Measurements from ENCODE around the gene GJB6. TPM values are rescaled to one million over a fixed set of nuclear protein-coding genes. Genes with fewer than 3 reads are reported as not detected.

The GJB6 gene
- total RNA-seq, 1 experiment from 2014 or later, result 0.24 TPM

DNA sequence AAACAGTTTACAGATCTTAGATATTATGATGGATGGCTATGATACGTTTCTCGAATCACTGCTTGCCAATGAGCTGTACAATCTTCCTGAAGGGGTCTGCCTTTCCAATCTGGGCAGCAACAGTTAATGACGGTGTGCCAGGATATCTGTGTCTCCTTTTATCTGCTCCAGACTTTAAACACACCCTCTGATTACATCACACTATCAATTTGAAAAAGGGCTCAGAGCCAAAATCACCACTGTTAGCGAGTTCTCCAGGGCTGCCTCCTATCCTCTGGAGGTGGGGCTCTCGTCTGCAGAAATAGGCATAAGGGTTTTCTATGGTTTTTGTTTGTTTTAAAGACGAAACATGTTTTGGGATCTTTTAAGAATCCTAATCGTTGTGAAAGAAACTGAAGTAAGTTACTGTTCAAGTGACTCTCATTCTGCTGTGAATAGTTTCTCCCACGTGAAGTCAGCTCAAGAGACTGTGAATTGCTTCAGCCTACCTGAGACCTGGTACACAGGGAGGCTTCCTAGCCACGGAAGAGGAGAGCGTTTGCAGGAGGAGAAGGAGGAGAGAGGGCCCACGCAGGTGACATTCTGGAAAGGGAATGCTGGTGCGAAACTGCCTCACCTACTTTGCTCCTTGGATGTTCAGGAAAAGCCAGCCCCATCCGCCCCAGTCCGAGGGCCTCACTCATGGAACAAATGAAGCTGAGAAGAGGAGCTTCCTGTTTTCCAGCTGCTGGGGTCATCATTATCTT, 56.0 kb downstream of the GJB6 start:
- CTCF ChIA-PET, result no interaction called here
- BruUV-seq (replicated peaks), result no TSS peak
- intact Hi-C loops (cut with micrococcal nuclease; ENCODE audit: unreplicated experiment), result no loop called here
- no peak for DNase-seq
- Mint-ChIP-seq H3K27me3 (ENCODE audit: unreplicated experiment) (no peaks in the 10 kb centered on the region), H3K9me3 (ENCODE audit: low read depth, unreplicated experiment) (no peaks in the 10 kb centered on the region), H3K36me3 (ENCODE audit: insufficient read depth, unreplicated experiment) (peaks cover 8% of the 10 kb centered on the region), H3K27ac (ENCODE audit: unreplicated experiment) (peak overlapping the region; percentile 70), H3K4me1 (ENCODE audit: low read depth, unreplicated experiment) (peaks cover 19% of the 10 kb centered on the region), H3K4me3 (ENCODE audit: low read depth, unreplicated experiment) (no peak overlapping the region)
- TF ChIP-seq, protein P1, sequence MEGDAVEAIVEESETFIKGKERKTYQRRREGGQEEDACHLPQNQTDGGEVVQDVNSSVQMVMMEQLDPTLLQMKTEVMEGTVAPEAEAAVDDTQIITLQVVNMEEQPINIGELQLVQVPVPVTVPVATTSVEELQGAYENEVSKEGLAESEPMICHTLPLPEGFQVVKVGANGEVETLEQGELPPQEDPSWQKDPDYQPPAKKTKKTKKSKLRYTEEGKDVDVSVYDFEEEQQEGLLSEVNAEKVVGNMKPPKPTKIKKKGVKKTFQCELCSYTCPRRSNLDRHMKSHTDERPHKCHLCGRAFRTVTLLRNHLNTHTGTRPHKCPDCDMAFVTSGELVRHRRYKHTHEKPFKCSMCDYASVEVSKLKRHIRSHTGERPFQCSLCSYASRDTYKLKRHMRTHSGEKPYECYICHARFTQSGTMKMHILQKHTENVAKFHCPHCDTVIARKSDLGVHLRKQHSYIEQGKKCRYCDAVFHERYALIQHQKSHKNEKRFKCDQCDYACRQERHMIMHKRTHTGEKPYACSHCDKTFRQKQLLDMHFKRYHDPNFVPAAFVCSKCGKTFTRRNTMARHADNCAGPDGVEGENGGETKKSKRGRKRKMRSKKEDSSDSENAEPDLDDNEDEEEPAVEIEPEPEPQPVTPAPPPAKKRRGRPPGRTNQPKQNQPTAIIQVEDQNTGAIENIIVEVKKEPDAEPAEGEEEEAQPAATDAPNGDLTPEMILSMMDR (IDR thresholded peaks at IDR 0.05; ENCODE audit: unreplicated experiment), result no peak

DNA sequence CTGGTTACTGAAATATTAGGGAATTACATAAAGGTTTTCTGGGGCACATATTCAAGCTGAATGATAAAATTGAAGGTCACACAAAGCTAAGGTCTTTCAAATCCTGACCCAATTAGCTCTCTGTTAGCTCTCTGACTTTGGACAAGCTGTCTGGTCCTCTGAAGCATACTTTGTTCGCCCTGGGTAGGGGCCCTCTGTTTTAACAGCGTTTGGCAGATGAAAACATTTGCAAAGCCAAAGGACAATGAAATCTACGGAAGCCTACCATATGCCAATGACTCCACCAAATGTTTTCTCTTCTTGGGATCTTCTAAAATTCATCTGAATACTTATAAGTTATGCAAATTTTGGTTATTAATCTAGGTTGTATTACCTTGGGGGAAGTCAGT, 56.7 kb downstream of the GJB6 start:
- Mint-ChIP-seq H3K4me1 (ENCODE audit: low read depth, unreplicated experiment) (peaks cover 19% of the 10 kb centered on the region), H3K9me3 (ENCODE audit: low read depth, unreplicated experiment) (no peaks in the 10 kb centered on the region), H3K36me3 (ENCODE audit: insufficient read depth, unreplicated experiment) (peaks cover 8% of the 10 kb centered on the region), H3K4me3 (ENCODE audit: low read depth, unreplicated experiment) (peak overlapping the region; percentile 33), H3K27me3 (ENCODE audit: unreplicated experiment) (no peaks in the 10 kb centered on the region), H3K27ac (ENCODE audit: unreplicated experiment) (peak overlapping the region; percentile 70)
- no peak for DNase-seq
- intact Hi-C loops (cut with micrococcal nuclease; ENCODE audit: unreplicated experiment), result no loop called here
- BruUV-seq (replicated peaks), result TSS peak; percentile 97
- TF ChIP-seq, protein P1 (IDR thresholded peaks at IDR 0.05; ENCODE audit: unreplicated experiment), result no peak
- CTCF ChIA-PET, result no interaction called here

DNA sequence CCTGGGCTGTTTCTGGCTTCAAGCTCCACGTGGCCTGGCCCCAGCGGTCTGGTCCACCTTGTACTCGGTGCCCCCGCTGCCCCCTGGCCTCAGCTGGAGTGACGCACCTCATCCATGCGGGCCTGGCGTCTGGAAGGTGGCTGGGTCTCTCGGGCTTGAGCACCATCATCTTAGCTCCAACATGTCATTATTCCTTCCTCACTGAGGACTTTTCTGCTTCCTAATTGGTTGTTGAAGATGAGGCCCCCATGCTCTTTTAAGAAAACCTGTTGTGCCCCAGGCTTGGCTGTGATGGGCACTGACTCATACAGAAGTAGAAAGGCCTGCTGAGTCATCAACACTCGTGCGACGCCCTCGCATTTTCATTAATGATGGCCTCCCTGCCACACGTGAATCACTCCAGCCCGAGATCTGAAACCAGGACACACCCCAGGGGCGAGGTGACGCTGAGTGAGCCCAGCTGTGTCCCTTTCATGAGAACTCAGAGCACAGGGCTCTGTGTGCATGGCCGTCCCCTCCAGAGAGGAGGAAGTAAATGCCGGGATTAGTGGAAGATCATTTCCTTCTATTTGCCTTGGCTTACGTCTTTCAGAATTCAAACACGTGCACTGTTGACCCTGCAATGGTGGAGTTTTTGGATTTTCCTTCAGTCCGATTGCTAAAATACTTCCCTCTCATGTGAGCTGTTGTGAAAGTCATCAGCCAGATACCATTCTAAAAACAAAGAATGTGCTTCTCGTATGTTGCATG, 57.3 kb downstream of the GJB6 start:
- Mint-ChIP-seq H3K4me1 (ENCODE audit: low read depth, unreplicated experiment) (peaks cover 19% of the 10 kb centered on the region), H3K36me3 (ENCODE audit: insufficient read depth, unreplicated experiment) (peaks cover 8% of the 10 kb centered on the region), H3K27me3 (ENCODE audit: unreplicated experiment) (no peaks in the 10 kb centered on the region), H3K27ac (ENCODE audit: unreplicated experiment) (peak overlapping the region; percentile 70), H3K9me3 (ENCODE audit: low read depth, unreplicated experiment) (no peaks in the 10 kb centered on the region), H3K4me3 (ENCODE audit: low read depth, unreplicated experiment) (peak overlapping the region; percentile 33)
- CTCF ChIA-PET, result no interaction called here
- TF ChIP-seq, protein P1 (IDR thresholded peaks at IDR 0.05; ENCODE audit: unreplicated experiment), result no peak
- BruUV-seq (replicated peaks), result no TSS peak
- intact Hi-C loops (cut with micrococcal nuclease; ENCODE audit: unreplicated experiment), result no loop called here
- DNase-seq, result peak; percentile 86

DNA sequence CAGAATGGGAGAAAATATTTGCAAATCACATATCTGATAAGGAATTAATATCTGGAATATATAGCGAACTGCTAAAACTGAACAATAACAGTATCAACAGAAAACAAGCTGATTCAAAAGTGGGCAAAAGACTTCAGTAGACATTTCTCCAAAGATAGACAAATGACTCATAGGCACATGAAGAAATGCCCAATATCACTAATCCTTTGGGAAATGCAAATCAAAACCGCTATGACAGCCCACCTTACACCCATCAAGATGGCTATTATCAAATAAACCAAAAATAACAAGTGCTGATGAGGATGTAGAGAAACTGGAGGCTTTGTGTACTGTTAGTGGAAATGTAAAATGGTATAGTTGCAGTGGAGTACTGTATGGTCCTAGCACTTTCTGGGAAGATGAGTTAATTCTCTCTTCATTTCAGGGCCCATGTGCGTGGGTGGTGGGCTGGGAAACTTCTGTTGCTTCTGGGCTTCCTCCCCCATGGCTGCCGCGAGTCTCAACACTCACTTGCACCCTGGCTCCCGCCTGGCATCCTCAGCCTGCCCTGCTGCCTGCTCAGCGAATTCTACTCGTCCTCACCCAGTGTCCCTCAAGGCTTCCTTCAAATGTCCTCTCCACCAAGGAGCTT, 58.9 kb downstream of the GJB6 start:
- no TSS peak for BruUV-seq (replicated peaks)

More for the DNA sequence above, 58.9 kb downstream of the GJB6 start:
- no peak for DNase-seq
- CTCF ChIA-PET, result no interaction called here
- Mint-ChIP-seq H3K27ac (ENCODE audit: unreplicated experiment) (no peak overlapping the region), H3K36me3 (ENCODE audit: insufficient read depth, unreplicated experiment) (peaks cover 8% of the 10 kb centered on the region), H3K4me1 (ENCODE audit: low read depth, unreplicated experiment) (peaks cover 19% of the 10 kb centered on the region), H3K27me3 (ENCODE audit: unreplicated experiment) (peaks cover 12% of the 10 kb centered on the region), H3K9me3 (ENCODE audit: low read depth, unreplicated experiment) (no peaks in the 10 kb centered on the region), H3K4me3 (ENCODE audit: low read depth, unreplicated experiment) (no peak overlapping the region)
- intact Hi-C loops (cut with micrococcal nuclease; ENCODE audit: unreplicated experiment), result no loop called here
- TF ChIP-seq, protein P1 (IDR thresholded peaks at IDR 0.05; ENCODE audit: unreplicated experiment), result no peak

Other genes starting within 250 kb of the GJB6 start
- 3.9 and 4.3 TPM in 2 replicates for gene GJA3, start 71.3 kb downstream of the GJB6 start, total RNA-seq (2022)
- gene GJB2, start 39.4 kb downstream of the GJB6 start, total RNA-seq (2022), result 3.9 and 4.6 TPM in 2 replicates